ENCODE measurements around the gene SLK.
A peak's percentile ranks its signal among the peaks of the same experiment; 100 is the strongest.

- TF ChIP-seq, protein P1, sequence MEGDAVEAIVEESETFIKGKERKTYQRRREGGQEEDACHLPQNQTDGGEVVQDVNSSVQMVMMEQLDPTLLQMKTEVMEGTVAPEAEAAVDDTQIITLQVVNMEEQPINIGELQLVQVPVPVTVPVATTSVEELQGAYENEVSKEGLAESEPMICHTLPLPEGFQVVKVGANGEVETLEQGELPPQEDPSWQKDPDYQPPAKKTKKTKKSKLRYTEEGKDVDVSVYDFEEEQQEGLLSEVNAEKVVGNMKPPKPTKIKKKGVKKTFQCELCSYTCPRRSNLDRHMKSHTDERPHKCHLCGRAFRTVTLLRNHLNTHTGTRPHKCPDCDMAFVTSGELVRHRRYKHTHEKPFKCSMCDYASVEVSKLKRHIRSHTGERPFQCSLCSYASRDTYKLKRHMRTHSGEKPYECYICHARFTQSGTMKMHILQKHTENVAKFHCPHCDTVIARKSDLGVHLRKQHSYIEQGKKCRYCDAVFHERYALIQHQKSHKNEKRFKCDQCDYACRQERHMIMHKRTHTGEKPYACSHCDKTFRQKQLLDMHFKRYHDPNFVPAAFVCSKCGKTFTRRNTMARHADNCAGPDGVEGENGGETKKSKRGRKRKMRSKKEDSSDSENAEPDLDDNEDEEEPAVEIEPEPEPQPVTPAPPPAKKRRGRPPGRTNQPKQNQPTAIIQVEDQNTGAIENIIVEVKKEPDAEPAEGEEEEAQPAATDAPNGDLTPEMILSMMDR (IDR thresholded peaks at IDR 0.05): peak in 3 of 6 experiments; percentile 33 to 42 (median 36)
- no peak for TF ChIP-seq POLR2A (IDR thresholded peaks at IDR 0.05)
Measured at GRCh38 chr10:104028146-104028545, 61.2 kb downstream of the SLK start.
